ENCODE results near the gene KLHL30.

KLHL30 gene

DNA sequence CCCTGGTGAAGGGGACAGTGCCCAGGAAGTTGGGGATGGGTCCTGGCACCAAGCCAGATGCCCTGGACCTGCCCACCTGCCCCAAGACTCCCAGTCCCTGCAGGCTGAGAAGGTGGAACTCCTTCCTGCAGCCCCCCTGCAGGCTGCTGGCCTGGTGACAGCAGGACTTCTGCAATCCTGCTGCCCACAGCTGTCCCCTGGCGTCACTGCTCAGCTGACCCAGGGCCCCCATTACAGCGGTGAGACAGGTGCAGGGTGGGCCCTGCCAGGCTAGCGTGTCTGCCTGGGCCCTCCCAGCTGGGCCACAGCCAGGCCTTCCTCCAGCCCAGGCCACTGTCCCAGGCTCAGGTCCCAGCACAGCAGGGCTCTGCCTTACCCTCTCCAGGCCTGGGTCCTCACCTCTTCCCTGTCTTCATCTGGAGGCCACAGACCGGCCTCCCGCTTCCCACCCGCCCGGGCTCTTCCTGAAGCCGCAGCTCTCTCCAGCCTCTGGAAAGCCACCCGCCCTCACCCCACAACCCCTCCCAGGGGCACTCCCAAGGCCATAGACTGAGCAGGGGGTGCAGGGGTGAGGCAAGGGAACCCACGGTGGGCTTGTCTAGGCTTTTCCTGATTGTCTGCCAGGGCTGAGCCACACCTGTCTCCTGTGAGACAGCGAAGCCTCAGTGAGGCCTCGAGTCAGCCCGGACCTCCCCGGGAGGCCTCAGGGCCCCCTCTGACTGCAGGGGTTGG lies 11.5 kb downstream of the KLHL30 start:
- ATAC-seq (no peak), DNase-seq (no peak)

DNA sequence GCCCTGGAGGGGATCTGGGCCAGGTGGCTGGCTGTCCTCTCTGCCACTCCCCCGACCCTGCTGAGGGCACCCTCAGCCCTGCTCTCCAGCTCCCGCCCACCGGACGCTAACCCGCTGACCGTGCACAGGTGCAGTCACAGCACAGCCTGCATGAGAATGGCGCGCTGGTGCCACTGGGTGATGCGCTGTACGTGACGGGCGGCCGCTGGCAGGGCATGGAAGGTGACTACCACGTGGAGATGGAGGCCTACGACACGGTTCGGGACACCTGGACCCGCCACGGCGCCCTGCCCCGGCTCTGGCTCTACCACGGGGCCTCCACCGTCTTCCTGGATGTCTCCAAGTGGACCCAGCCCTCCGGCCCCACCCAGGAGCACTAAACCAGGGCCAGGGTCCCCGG lies 12.2 kb downstream of the KLHL30 start:
- ATAC-seq (no peak), DNase-seq (no peak)

DNA sequence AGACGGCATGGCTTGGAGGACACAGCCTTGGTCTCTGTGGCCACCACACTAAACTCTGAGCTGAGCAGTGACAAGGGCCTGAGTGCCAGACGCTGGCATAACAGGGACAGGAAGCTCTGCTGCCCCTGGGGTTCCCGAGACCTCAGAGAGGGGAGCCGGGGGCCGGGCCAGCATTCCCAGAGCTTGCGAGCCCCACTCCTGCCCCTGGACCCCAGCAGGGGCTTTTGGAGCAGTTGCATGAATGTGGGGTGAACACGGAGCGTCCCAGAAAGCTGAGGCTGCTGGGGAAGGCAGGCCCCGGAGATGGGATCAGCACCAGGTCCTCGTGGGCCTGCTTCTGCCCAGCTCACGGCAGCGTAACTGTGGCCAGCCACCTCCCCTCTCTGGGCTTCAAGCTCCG lies 12.7 kb downstream of the KLHL30 start:
- DNase-seq (no peak), ATAC-seq (no peak)

DNA sequence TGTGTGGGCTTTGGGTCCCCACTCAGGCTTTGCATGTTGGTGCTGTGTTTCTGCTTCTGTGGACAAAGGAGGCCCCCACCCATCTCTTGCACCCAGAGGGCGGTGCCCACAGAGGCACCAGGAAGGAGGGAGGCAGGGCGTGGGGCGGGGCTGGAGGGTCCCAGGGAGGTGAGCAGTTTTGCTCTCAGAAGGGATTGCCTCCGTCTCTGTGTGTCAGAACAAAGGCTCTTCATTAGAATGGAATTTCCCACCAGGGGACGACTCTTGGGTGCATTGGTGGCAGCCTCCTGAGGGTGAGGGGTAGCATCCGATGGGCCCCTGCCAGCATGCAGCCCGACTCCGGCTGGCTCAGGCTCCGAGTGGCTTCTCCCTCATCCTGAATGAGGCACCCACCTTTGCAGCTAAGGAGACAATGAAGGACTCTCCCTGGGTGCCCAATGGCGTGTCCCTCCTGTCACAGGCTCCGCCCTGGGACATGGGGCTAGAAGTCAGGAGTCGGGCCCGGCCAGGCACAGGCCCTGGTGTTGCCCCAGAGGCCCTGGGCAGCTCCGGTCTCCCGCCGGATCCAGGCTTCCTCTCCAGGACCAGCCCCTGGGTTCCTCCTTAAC lies 13.3 kb downstream of the KLHL30 start:
- ATAC-seq = no peak
- no peak for DNase-seq

DNA sequence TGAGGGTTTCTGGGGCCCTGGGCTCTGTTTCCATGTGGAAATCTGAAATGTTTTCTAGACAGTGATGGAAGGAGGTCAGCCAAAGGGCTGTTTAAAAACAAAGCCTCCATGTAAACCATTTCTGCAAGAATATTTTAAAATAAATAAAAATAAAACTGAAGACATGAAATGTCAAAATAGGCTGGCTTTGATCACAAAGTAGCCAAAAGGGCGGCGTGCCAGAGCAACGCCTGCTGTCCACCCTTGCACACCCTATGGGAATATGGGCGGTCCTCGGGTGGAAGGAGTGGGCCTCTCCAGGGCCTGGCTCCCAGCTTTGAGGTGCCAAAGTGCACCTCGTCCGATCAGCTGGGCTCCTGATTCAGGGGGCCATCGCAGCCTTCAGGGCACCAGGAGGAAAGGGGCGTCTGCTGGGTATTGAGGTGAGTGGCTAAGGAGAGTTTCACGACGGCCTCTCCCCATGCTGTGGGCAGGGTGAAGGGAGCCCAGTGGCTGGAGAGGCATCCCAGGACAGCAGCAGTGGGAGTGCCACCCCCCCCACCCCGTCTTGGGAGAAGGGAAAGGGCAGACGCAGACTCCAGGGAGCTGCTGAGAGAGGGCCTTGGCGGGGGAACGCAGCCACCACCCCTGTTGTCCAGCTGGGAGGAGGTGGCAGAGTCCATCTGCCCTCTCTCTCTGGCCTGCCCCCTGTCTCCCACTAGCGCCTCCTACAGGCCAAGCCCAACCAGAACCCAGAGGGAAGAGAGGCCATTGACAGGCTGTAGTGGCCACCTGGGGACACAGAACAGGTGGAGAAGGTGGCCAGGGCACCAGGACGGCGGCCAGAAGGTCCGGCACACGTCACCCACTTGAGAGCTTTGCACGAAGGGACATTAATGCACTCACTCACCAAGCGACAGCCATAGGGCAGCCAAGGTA lies 14.6 kb downstream of the KLHL30 start:
- DNase-seq = no peak
- ATAC-seq = no peak

DNA sequence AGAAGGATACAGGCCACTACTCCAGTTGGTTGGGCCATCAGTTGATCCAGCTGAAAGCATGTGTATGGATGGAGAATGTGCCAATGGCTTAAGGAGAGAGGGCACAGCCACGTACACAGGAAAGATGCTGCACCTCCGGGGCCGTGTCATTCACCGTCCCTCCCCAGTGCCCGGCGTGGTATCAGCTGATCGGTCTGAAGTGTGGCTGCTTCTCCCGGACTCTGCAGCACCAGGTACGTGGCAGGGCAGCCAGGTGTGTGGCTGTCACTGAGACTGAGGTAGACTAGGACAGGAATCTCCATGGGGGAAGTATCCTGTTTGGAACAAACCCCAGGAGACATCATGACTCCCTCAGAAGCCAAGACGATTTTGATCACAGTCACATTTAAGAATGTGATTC lies 16.1 kb downstream of the KLHL30 start:
- ATAC-seq (no peak), DNase-seq (no peak)

DNA sequence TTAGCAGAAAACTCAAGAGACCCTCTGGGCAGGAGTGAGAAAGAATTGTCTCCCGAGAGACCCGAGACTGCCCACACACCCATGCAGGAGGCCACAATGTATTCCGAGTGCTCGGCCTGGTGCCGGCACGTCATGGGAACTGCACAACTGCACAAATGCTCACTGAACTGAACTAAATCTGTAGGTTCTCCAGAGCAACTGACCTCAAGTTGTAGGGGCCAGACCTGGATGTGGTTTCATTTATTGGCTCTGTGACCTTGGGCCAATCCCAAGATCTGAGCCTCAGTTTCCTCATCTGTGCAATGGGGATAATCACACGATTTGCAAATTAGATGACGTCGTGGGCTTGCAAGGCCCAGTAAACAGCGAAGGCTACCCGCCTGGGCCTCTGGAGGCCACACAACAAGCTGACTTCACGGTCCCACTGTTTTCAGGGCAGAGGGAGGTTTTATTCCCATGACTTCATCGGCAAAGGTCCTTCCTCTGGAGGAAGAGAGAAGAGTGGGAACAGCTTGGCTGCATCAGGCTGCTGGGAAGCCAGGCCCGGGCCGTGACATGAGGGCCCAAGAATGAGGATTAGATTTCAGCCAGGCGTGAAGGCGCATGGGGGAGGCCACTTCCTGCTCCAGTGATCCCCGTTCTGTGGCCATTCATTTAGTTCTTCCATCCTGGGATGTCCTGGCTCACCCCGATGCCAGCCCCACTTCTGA lies 16.7 kb downstream of the KLHL30 start:
- no peak for ATAC-seq
- DNase-seq = no peak

DNA sequence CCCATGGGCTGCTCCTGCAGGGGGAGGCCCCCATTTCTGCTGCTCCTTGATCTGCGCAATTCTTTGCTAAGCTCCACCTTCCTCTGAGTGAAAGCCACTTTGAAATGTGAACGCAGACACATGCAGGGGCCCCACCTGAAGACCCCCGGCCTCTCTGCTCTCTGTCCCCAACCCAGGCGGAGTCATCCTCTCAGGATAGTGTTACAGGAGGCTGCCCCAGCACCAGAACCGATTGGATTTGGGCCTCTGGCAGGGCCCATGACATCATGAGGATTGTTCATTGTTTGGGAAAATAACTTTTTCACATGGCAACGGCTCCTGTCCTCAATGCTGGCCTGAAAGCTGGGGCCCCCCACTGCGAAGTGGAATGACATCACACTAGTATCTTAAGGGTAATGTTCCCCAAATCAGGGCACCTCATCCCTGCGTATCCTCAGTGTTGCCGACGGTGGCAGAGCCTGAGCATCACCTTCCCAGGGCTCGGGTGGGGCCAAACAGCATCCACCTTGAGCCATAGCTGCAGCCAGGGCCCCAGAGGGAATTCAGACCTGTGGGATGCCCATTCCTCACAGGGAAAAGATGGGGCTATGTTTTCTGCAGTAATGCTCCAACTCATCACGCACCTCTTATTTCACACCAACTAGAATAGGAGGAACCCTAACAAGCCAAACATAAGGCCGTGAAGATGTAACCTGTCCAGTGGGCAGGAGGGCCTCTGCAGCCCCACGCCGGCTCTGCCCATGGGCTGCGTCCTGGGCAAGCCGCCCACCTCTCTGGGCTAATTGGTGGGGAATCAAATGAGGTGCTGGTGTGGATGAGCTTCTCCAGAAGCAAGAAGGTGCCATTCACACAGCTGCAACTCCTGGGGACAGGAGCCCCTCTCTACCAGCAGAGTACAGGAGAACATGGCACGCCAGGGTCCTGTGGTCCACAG lies 17.6 kb downstream of the KLHL30 start:
- DNase-seq = no peak
- no peak for ATAC-seq

DNA sequence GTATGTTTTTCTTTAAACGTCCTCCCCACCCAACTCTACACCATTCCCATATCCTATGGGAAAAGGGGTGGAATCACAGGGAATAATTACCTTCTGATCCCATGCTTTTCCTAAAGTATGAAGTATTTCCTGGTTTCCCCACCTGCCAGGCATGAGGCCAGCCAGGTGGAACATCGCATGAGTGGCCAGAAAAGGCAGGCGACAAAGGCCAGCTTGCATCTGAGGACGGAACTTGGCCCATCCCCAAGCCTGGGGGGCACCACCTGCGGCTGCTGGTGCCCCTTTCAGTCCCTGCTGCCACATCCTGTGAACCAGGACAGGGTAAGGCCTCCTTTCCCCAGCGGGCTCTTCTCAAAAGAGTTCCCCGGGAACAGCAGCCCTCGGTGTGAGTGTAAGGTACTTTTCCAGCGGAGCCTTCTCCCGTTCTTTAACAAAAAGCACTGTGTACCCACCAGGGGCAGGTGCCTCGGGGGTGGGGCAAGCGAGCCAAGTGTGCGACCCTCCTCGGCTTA lies 19.1 kb downstream of the KLHL30 start:
- DNase-seq (no peak), ATAC-seq (no peak)

DNA sequence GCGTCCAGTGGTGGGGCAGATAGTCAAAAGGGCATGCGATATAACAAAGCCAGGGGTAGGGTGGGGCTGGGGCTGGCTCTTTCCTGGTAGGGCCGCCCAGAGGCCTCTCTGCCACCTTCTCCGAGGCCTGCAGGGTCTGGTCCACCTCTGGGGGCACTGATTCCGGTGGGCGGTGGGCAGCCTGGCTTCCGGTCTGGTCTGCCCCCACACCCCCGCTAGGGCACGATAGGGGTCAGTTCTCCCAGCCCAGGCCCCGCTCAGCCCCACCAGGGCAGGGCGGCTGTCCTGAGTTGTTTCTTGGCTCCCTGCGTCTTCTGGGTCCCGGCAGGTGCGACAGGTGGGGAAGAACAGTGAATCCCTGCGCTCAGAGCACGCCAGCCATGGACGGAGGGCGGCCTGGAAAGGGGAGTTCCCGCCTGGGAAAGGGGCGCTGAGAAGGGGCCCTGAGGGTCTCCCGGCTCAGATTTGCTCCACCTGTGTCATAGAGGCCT lies 19.6 kb downstream of the KLHL30 start:
- no peak for ATAC-seq
- DNase-seq = no peak

DNA sequence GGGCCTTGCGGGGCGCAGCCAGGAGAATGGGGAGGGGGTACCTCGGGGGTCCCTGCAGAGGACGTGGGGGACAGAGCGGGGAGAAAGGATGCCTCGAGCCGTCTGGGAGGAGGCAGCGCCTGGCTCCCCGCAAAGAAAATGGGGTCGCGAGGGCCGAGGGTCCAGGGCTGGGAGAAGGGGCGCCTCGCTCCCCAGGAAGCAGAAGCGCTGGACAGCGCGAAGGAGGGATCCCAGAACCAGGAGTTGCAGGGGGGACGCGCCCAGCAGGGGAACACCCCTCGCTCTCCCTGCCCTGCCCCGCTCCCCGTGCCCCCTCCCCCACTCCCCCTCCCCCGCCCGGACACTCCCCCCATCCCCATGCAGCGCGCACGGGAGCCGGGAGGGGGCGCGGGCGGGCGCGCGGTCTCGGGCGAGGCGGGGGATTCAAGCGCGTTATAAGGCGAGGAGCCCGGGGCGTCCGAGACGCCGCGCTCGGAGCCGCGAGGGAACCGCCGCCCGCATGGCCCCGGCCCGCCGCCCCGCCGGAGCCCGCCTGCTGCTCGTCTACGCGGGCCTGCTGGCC lies 20.1 kb downstream of the KLHL30 start, which contains the start of gene ERFE:
TSS of gene ERFE (plus strand) at position 462 of the 562 bp plus-strand sequence. CDS start at position 500, 38 bp downstream.
- DNase-seq (peak; percentile 74), ATAC-seq (peak; percentile 70)

DNA sequence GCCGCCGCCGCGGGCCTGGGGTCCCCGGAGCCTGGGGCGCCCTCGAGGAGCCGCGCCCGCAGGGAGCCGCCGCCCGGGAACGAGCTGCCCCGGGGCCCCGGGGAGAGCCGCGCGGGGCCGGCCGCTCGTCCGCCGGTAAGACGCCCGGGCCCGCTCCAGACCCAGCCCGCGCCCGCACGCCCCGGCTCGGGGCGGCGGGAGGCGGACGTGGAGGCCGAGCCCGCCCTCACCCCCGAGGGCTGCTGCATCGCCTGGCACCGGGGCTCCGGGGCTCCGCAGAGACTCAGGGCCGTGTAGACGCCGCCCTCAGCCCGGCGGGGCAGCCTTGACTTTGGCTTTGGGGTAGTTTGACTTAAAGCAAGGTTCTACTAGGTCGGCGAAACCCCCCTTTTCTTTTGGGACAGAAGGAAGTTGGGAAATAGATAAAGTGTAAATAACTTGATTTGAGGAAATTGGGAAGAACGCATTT lies 20.6 kb downstream of the KLHL30 start:
- DNase-seq = peak; percentile 44
- ATAC-seq = peak; percentile 26

DNA sequence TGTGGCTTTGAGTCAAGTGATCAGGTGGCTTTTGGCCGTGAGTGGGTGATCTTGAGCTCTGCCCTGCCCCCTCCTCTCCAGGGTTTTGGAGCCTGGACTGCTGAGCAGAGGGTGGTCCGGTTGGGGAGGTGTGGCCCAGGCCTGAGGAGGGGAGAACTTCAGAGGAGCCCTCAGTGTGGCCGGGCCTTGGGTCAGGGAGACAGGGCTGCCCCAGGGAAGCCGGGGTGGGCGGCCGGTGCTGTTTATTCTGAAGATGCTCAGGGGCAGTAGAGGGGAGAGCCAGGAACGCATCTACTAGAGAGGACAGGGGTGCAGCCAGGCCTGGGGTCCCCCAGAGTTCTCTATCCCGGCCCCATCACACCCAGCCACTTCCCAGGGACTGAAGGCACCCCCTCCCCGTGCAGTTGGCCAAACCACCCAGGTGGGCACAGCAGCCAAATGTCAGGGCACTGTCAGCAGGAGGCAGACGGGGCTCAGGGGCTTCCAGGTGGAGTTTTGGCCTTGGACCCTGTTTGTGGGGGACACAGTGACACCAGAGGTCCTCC lies 21.3 kb downstream of the KLHL30 start:
- ATAC-seq (no peak), DNase-seq (no peak)

DNA sequence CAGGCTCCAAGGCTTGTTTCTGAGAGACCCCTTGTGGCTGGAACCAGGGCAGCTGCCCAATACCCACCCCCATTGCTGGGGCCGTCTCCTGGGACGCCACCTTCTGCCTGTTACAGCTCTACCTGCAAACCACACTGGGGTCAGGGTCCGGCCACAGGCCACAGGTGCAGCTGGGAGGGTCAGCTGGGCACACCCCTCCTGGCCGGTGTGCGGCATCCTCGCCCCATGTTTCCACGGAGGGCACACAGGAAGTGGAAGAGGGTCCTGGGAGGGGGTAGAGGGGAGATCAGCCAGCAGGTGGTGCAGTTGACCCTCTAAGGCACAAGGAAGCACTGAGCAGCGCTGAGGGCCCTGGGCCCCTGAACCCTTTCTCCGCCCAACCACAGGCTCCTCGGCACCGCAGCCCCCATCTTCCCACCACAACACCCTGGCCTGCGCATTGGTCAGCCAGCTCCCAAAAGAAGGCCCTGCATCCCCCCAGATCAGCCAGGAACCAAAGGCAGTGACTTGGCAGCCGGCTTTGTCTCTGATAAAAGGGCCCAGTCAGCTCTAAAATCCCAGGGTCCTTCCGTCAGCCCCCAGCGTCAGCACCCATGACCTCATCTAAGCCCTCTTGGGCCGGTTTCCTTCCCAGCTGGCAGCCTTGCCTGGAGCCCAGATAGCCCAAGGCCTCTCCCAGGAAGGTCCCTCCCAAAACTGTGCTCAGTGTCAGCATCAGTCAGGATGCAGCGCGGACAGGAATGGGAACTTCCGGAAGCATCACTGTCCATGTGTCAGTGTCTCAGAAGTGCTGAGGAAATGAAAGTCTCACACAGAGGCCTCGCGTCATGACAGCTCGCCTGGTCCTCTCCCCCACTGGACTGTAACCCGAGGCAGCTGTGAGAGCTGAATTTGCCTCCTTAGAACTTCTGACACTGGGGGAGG lies 22.0 kb downstream of the KLHL30 start:
- no peak for ATAC-seq
- peak; percentile 33 for DNase-seq

DNA sequence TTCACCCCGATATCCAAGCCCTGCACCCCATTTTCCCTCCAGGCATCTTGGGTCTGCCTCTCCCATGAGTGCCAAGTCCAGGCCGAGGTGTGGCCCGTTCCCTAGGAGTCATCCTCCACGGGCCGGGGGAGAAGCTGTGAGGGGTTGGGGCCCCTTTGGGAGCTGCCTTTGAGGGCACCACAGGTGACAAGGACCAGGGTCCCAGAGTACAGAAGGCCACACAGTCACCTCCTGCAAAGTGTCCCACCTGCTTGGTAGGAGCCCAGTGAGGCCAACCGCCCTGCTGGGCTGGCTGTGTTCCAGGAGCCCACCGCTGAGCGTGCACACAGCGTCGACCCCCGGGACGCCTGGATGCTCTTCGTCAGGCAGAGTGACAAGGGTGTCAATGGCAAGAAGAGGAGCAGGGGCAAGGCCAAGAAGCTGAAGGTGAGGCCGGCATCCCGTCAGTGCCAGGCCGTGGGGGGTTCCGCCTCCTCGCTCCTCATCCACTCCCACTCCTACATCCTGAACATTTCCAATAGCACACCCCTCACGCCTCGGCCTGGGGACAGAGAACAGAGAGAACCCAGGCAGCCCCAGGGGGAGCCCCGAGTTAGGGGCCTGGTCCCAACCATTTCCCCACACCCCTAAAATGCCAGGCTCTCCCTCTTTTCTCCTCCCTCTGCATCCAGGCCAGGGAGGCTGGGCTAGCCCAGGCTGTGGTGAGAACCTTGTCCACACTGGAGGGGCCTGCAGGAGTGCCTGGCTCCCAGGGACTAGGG lies 23.0 kb downstream of the KLHL30 start:
- DNase-seq = no peak
- no peak for ATAC-seq

DNA sequence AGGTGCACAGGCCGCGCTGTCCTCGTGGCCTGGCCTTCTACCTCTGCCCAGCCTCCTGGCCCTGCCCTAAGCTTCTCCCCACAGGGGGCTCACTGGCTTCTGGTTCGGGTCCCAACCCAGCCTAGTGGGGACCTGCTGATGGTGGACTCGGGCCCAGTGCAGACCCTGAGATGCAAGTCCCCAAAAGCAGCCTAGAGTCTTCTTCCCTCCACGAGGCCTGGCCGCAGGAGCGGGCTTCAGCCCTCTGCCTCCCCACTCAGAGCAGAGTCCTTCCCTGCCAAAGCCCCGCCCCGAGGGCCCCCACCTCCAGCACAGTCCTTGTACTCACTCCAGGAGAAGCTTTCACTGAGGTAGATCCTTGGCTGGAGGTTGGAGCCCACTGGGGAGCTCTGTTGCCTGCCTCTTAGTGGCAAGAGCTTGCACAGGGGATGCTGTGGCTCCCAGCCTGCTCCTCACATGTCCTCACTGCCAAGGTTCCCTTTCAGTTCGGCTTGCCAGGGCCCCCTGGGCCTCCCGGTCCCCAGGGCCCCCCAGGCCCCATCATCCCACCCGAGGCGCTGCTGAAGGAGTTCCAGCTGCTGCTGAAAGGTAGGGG lies 23.9 kb downstream of the KLHL30 start:
- DNase-seq (no peak), ATAC-seq (no peak)

DNA sequence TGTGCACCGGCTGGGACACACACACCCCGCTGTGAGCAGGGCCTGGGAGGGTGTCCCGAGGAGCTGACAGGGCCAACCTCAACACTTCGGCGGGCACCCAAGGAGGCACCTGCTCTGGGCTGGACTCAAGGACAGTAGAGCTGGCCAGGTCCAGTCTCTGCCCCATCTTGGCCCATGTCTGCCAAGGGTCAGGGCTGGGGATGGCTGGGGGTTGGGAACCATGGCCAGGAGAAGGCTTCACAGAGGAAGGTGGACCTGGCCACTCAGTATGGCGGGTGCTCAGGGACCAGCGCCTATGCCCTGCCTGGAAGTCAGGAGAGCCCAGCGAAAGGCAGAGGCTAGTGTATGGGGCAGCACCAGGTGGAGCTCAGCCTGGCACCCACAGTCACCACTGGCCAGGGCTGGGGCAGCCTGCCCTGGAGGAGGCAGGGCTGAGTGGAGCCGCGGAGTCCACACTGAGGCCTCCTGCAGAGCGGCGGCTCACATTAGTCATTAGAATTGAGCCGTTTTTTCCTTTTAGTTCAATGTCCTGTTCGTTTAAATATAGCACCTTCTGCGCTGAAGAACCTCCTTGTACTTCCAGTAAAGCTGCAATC lies 24.5 kb downstream of the KLHL30 start:
- no peak for ATAC-seq
- DNase-seq = no peak
